H1 (cell line): ENCODE data around the gene RYR3. TPM values are rescaled to one million over a fixed set of nuclear protein-coding genes. Genes with fewer than 3 reads are reported as not detected.

Experiments
- ASH2L ChIP-seq: fragments of 200-600, 300-600 bp; sonication (generic); IDR thresholded peaks from one replicate; pipeline ENCODE4 v1.7.1; 2017; ENCODE audit warnings: low read length
- BACH1 ChIP-seq: IDR thresholded peaks from 2 replicates; pipeline ENCODE4 v1.6.1; 2012; ENCODE audit warnings: low read length, improper control_type of control experiment
- CEBPB ChIP-seq: IDR thresholded peaks from 2 replicates; pipeline ENCODE4 v1.6.1; 2012; ENCODE audit warnings: low read depth, low read length
- CHD2 ChIP-seq: IDR thresholded peaks from 2 replicates; pipeline ENCODE4 v1.6.1; 2012; ENCODE audit warnings: low read length, improper control_type of control experiment
- SP4 ChIP-seq: IDR thresholded peaks from 2 replicates; pipeline ENCODE4 v1.6.1; 2012; ENCODE audit warnings: low read length, inconsistent platforms
- SRF ChIP-seq: IDR thresholded peaks from 2 replicates; pipeline ENCODE4 v1.6.1; 2011; ENCODE audit warnings: mild to moderate bottlenecking, low read depth, low read length, moderate library complexity
- polyA plus RNA-seq, 7 experiments: library from polyadenylated mRNA; depleted of rRNA in 3 of 7; stranded (reverse) in 5 of 7; unstranded in 2 of 7; fragments of >200 nt in 5 of 7; fragments of 200-250 nt in 2 of 7; gene quantifications; 1 replicate in 5 of 7; 2 replicates in 1 of 7; 4 replicates in 1 of 7; pipeline versions ENCODE4 v1.2.1 to v1.2.3, GENCODE V29; 2011 to 2013; ENCODE audit warnings: missing spikeins in 2 of 7, mixed read lengths in 2 of 7
- total RNA-seq: library from RNA; stranded (reverse); fragmentation: NEBNext Ultra II Directional; extraction: Animal tissue kit (Norgen Biotek cat#: 25700); gene quantifications from 2 replicates; pipeline ENCODE4 v1.2.1, GENCODE V29; 2021
- TF ChIP-seq, protein P1 (sequence below): fragments of 300-600 bp; sonication (generic); IDR thresholded peaks from 2 replicates; pipeline ENCODE4 v1.7.1; 2012; ENCODE audit warnings: low read length, moderate library complexity, mild to moderate bottlenecking, inconsistent platforms; ENCODE audit not compliant: insufficient replicate concordance
- TF ChIP-seq, protein P2 (sequence below): IDR thresholded peaks from 2 replicates; pipeline ENCODE4 v1.6.1; 2011; ENCODE audit warnings: low read length, improper control_type of control experiment
- TF ChIP-seq, protein P3 (sequence below): IDR thresholded peaks from 2 replicates; pipeline ENCODE4 v1.6.1; 2012; ENCODE audit warnings: low read length, inconsistent platforms
- TF ChIP-seq, protein P4 (sequence below): IDR thresholded peaks from 2 replicates; pipeline ENCODE4 v1.6.1; 2012; ENCODE audit warnings: inconsistent platforms

RYR3 gene
- total and polyA plus RNA-seq, 2 of the 8 experiments (the other 6 are each of a cell fraction or from before 2014, with no cell fraction given), result 0.33 to 3.4 TPM

DNA sequence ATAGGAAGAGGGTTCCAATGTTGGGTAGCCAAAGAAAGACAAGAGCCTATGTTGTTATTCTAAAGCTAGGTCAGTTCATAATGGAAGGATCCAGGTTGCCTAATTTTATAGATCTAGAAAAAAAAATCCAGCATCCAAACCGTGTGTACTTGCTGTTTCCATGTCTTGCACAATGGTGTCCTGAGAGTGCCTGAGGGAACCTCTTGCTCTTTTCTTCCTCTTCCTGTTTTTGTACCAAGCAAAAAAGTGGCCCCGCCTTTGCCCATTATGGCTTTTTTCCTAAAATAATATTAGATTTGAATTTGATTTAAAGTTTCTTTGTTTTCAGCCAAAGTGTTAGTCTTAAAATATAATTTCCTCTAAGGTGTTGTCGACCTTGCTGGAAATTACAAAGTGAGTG lies 224.4 kb downstream of the RYR3 start (continued):
- TF ChIP-seq, protein P1, sequence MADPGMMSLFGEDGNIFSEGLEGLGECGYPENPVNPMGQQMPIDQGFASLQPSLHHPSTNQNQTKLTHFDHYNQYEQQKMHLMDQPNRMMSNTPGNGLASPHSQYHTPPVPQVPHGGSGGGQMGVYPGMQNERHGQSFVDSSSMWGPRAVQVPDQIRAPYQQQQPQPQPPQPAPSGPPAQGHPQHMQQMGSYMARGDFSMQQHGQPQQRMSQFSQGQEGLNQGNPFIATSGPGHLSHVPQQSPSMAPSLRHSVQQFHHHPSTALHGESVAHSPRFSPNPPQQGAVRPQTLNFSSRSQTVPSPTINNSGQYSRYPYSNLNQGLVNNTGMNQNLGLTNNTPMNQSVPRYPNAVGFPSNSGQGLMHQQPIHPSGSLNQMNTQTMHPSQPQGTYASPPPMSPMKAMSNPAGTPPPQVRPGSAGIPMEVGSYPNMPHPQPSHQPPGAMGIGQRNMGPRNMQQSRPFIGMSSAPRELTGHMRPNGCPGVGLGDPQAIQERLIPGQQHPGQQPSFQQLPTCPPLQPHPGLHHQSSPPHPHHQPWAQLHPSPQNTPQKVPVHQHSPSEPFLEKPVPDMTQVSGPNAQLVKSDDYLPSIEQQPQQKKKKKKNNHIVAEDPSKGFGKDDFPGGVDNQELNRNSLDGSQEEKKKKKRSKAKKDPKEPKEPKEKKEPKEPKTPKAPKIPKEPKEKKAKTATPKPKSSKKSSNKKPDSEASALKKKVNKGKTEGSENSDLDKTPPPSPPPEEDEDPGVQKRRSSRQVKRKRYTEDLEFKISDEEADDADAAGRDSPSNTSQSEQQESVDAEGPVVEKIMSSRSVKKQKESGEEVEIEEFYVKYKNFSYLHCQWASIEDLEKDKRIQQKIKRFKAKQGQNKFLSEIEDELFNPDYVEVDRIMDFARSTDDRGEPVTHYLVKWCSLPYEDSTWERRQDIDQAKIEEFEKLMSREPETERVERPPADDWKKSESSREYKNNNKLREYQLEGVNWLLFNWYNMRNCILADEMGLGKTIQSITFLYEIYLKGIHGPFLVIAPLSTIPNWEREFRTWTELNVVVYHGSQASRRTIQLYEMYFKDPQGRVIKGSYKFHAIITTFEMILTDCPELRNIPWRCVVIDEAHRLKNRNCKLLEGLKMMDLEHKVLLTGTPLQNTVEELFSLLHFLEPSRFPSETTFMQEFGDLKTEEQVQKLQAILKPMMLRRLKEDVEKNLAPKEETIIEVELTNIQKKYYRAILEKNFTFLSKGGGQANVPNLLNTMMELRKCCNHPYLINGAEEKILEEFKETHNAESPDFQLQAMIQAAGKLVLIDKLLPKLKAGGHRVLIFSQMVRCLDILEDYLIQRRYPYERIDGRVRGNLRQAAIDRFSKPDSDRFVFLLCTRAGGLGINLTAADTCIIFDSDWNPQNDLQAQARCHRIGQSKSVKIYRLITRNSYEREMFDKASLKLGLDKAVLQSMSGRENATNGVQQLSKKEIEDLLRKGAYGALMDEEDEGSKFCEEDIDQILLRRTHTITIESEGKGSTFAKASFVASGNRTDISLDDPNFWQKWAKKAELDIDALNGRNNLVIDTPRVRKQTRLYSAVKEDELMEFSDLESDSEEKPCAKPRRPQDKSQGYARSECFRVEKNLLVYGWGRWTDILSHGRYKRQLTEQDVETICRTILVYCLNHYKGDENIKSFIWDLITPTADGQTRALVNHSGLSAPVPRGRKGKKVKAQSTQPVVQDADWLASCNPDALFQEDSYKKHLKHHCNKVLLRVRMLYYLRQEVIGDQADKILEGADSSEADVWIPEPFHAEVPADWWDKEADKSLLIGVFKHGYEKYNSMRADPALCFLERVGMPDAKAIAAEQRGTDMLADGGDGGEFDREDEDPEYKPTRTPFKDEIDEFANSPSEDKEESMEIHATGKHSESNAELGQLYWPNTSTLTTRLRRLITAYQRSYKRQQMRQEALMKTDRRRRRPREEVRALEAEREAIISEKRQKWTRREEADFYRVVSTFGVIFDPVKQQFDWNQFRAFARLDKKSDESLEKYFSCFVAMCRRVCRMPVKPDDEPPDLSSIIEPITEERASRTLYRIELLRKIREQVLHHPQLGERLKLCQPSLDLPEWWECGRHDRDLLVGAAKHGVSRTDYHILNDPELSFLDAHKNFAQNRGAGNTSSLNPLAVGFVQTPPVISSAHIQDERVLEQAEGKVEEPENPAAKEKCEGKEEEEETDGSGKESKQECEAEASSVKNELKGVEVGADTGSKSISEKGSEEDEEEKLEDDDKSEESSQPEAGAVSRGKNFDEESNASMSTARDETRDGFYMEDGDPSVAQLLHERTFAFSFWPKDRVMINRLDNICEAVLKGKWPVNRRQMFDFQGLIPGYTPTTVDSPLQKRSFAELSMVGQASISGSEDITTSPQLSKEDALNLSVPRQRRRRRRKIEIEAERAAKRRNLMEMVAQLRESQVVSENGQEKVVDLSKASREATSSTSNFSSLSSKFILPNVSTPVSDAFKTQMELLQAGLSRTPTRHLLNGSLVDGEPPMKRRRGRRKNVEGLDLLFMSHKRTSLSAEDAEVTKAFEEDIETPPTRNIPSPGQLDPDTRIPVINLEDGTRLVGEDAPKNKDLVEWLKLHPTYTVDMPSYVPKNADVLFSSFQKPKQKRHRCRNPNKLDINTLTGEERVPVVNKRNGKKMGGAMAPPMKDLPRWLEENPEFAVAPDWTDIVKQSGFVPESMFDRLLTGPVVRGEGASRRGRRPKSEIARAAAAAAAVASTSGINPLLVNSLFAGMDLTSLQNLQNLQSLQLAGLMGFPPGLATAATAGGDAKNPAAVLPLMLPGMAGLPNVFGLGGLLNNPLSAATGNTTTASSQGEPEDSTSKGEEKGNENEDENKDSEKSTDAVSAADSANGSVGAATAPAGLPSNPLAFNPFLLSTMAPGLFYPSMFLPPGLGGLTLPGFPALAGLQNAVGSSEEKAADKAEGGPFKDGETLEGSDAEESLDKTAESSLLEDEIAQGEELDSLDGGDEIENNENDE, result no peak
- TF ChIP-seq, protein P2, sequence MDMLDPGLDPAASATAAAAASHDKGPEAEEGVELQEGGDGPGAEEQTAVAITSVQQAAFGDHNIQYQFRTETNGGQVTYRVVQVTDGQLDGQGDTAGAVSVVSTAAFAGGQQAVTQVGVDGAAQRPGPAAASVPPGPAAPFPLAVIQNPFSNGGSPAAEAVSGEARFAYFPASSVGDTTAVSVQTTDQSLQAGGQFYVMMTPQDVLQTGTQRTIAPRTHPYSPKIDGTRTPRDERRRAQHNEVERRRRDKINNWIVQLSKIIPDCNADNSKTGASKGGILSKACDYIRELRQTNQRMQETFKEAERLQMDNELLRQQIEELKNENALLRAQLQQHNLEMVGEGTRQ, result no peak
- no peak for TF ChIP-seq CHD2
- TF ChIP-seq CEBPB, result no peak
- TF ChIP-seq, protein P3, sequence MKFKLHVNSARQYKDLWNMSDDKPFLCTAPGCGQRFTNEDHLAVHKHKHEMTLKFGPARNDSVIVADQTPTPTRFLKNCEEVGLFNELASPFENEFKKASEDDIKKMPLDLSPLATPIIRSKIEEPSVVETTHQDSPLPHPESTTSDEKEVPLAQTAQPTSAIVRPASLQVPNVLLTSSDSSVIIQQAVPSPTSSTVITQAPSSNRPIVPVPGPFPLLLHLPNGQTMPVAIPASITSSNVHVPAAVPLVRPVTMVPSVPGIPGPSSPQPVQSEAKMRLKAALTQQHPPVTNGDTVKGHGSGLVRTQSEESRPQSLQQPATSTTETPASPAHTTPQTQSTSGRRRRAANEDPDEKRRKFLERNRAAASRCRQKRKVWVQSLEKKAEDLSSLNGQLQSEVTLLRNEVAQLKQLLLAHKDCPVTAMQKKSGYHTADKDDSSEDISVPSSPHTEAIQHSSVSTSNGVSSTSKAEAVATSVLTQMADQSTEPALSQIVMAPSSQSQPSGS, result no peak
- TF ChIP-seq, protein P4, sequence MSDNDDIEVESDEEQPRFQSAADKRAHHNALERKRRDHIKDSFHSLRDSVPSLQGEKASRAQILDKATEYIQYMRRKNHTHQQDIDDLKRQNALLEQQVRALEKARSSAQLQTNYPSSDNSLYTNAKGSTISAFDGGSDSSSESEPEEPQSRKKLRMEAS, result no peak
- TF ChIP-seq SRF, result no peak
- TF ChIP-seq SP4, result no peak
- no peak for TF ChIP-seq ASH2L
- no peak for TF ChIP-seq BACH1
